Chondrocyte (in vitro differentiated cells): ENCODE data around the gene DPYSL5. TPM values are rescaled to one million over a fixed set of nuclear protein-coding genes. Genes with fewer than 3 reads are reported as not detected.
A peak's percentile ranks its signal among the peaks of the same experiment; 100 is the strongest.

ENCODE experiments used
- DNase-seq: peaks from one replicate; pipeline ENCODE4 v3.0.0; 2021; ENCODE audit warnings: mixed read lengths, low spot score
- H3K27ac Mint-ChIP-seq: one replicate; pipeline ENCODE4 v1.8.0; 2021; ENCODE audit warnings: mild to moderate bottlenecking, moderate library complexity, mixed read lengths; ENCODE audit not compliant: unreplicated experiment
- H3K27me3 Mint-ChIP-seq: 2 replicates; pipeline ENCODE4 v1.8.0; 2021; ENCODE audit warnings: low read depth, mixed read lengths
- H3K36me3 Mint-ChIP-seq: 2 replicates; pipeline ENCODE4 v1.8.0; 2021; ENCODE audit warnings: low read depth, mixed read lengths
- H3K4me1 Mint-ChIP-seq: 2 replicates; pipeline ENCODE4 v1.8.0; 2021; ENCODE audit warnings: low read depth, mild to moderate bottlenecking, mixed read lengths
- H3K4me3 Mint-ChIP-seq: one replicate; pipeline ENCODE4 v1.8.0; 2021; ENCODE audit warnings: mild to moderate bottlenecking, moderate library complexity, mixed read lengths; ENCODE audit not compliant: unreplicated experiment
- H3K9me3 Mint-ChIP-seq: 2 replicates; pipeline ENCODE4 v1.8.0; 2021; ENCODE audit warnings: low read depth, mixed read lengths
- CTCF ChIP-seq: fragments of 200-600 bp; sonication (generic); IDR thresholded peaks from 2 replicates; pipeline ENCODE4 v1.5.0; 2021; ENCODE audit warnings: antibody characterized with exemption, mild to moderate bottlenecking, moderate library complexity
- total RNA-seq: library from RNA; stranded (reverse); gene quantifications from 3 replicates; pipeline ENCODE4 v1.2.1, GENCODE V29; 2021

Gene DPYSL5
- total RNA-seq, 1 donor from 2014 or later: 0.25 TPM

- Mint-ChIP-seq H3K27me3 (peaks cover 18% of the 10 kb centered on the region), H3K4me3 (peak overlapping the region; percentile 50), H3K9me3 (no peaks in the 10 kb centered on the region), H3K27ac (no peak overlapping the region), H3K36me3 (no peaks in the 10 kb centered on the region), H3K4me1 (peaks cover 19% of the 10 kb centered on the region)
- no peak for TF ChIP-seq CTCF
- DNase-seq: no peak
Observed at GRCh38 chr2:26969077-26969844, 121.3 kb downstream of the DPYSL5 start.

GRCh38 chr2:26970244-26970927, 122.5 kb downstream of the DPYSL5 start, which contains the start of gene MAPRE3:
Gene MAPRE3 (plus strand): TSS chr2:26970637. CDS start chr2:27022219, 51,582 bp downstream.
- DNase-seq: no peak
- H3K9me3 Mint-ChIP-seq: no peaks in the 10 kb centered on the region
- peak within 1 kb of the TSS; percentile 81 for H3K4me3 Mint-ChIP-seq
- H3K27ac Mint-ChIP-seq: peak within 1 kb of the TSS; percentile 70
- H3K4me1 Mint-ChIP-seq: peaks cover 19% of the 10 kb centered on the region
- TF ChIP-seq CTCF: no peak
- H3K27me3 Mint-ChIP-seq: peaks cover 18% of the 10 kb centered on the region
- no peaks in the 10 kb centered on the region for H3K36me3 Mint-ChIP-seq

GRCh38 chr2:26970928-26971627, 123.1 kb downstream of the DPYSL5 start:
- Mint-ChIP-seq H3K4me3 (peak overlapping the region; percentile 81), H3K27ac (peak overlapping the region; percentile 70), H3K36me3 (no peaks in the 10 kb centered on the region), H3K9me3 (no peaks in the 10 kb centered on the region), H3K4me1 (peaks cover 19% of the 10 kb centered on the region), H3K27me3 (peaks cover 18% of the 10 kb centered on the region)
- TF ChIP-seq CTCF: no peak
- DNase-seq: no peak

- Mint-ChIP-seq H3K4me3 (no peak overlapping the region), H3K9me3 (no peaks in the 10 kb centered on the region), H3K4me1 (peaks cover 19% of the 10 kb centered on the region), H3K27ac (no peak overlapping the region), H3K36me3 (no peaks in the 10 kb centered on the region), H3K27me3 (peaks cover 18% of the 10 kb centered on the region)
- DNase-seq: no peak
- TF ChIP-seq CTCF: no peak
Observed at GRCh38 chr2:26971911-26972786, 124.2 kb downstream of the DPYSL5 start.
